Duodenal mucosa (tissue), 2 donors: ENCODE results near the gene NR4A1.

Source experiments
- H3K27ac ChIP-seq: one replicate; pipeline ENCODE4 v1.7.0; 2013; ENCODE audit warnings: low read depth, low read length
- H3K27me3 ChIP-seq, 2 donors: one replicate each; pipeline ENCODE4 v1.7.0; 2013; ENCODE audit warnings: low read length in 2 of 2, control low read depth in 1 of 2; ENCODE audit not compliant: insufficient read depth in 2 of 2, control insufficient read depth in 1 of 2
- H3K36me3 ChIP-seq, 2 donors: one replicate each; pipeline ENCODE4 v1.7.0; 2013; ENCODE audit warnings: low read length in 2 of 2, control low read depth in 1 of 2; ENCODE audit not compliant: insufficient read depth in 2 of 2, control insufficient read depth in 1 of 2
- H3K4me1 ChIP-seq, 2 donors: one replicate each; pipeline ENCODE4 v1.7.0; 2013; ENCODE audit warnings: low read length in 2 of 2, control low read depth in 1 of 2; ENCODE audit not compliant: insufficient read depth in 2 of 2, control insufficient read depth in 1 of 2
- H3K4me3 ChIP-seq, 2 donors: one replicate each; pipeline ENCODE4 v1.7.0; 2013; ENCODE audit warnings: low read length in 2 of 2, low read depth in 1 of 2
- H3K9ac ChIP-seq, 2 donors: one replicate each; pipeline ENCODE4 v1.7.0; 2013; ENCODE audit warnings: low read length in 2 of 2, low read depth in 1 of 2
- H3K9me3 ChIP-seq, 2 donors: one replicate each; pipeline ENCODE4 v1.7.0; 2013; ENCODE audit warnings: low read length in 2 of 2, control low read depth in 1 of 2; ENCODE audit not compliant: control insufficient read depth in 1 of 2

Gene NR4A1

GRCh38 chr12:52041695-52042123, 9.5 kb upstream of the NR4A1 start:
- Histone ChIP-seq H3K9me3 (no peaks in the 10 kb centered on the region), H3K4me3 (no peak overlapping the region), H3K36me3 (no peaks in the 10 kb centered on the region), H3K9ac (no peak overlapping the region), H3K27ac (no peak overlapping the region), H3K4me1 (peaks cover 25 to 33% of the 10 kb centered on the region in 2 donors), H3K27me3 (no peaks in the 10 kb centered on the region)

GRCh38 chr12:52042706-52043385, 8.4 kb upstream of the NR4A1 start:
- Histone ChIP-seq H3K27me3 (no peaks in the 10 kb centered on the region), H3K4me3 (no peak overlapping the region), H3K4me1 (peaks cover 25 to 28% of the 10 kb centered on the region in 2 donors), H3K36me3 (no peaks in the 10 kb centered on the region), H3K9ac (no peak overlapping the region), H3K9me3 (no peaks in the 10 kb centered on the region), H3K27ac (no peak overlapping the region)

GRCh38 chr12:52043386-52044212, 7.6 kb upstream of the NR4A1 start:
- H3K9ac ChIP-seq = peak overlapping the region in 1 of 2 donors; percentile 12

GRCh38 chr12:52044292-52044983, 6.8 kb upstream of the NR4A1 start:
- H3K27ac ChIP-seq = peak overlapping the region; percentile 57
- no peaks in the 10 kb centered on the region for H3K27me3 ChIP-seq
- H3K36me3 ChIP-seq = no peaks in the 10 kb centered on the region
- peaks cover 25 to 28% of the 10 kb centered on the region in 2 donors for H3K4me1 ChIP-seq
- peak overlapping the region in 1 of 2 donors; percentile 12 for H3K9ac ChIP-seq
- H3K9me3 ChIP-seq = no peaks in the 10 kb centered on the region
- no peak overlapping the region for H3K4me3 ChIP-seq

More at GRCh38 chr12:52043386-52044212, 7.6 kb upstream of the NR4A1 start:
- Histone ChIP-seq H3K4me3 (no peak overlapping the region), H3K36me3 (no peaks in the 10 kb centered on the region), H3K27me3 (no peaks in the 10 kb centered on the region), H3K4me1 (peaks cover 25 to 28% of the 10 kb centered on the region in 2 donors), H3K9me3 (no peaks in the 10 kb centered on the region), H3K27ac (peak overlapping the region; percentile 57)

GRCh38 chr12:52045794-52046199, 5.4 kb upstream of the NR4A1 start:
- H3K27ac ChIP-seq = peak overlapping the region; percentile 30
- H3K4me1 ChIP-seq = peaks cover 26 to 33% of the 10 kb centered on the region in 2 donors
- no peaks in the 10 kb centered on the region for H3K36me3 ChIP-seq
- no peaks in the 10 kb centered on the region for H3K9me3 ChIP-seq
- no peaks in the 10 kb centered on the region for H3K27me3 ChIP-seq
- no peak overlapping the region for H3K4me3 ChIP-seq
- peak overlapping the region; percentile 13 to 36 for H3K9ac ChIP-seq

- Histone ChIP-seq H3K9me3 (no peaks in the 10 kb centered on the region), H3K27me3 (no peaks in the 10 kb centered on the region), H3K36me3 (no peaks in the 10 kb centered on the region), H3K9ac (no peak overlapping the region), H3K4me3 (no peak overlapping the region), H3K27ac (no peak overlapping the region), H3K4me1 (peaks cover 26 to 31% of the 10 kb centered on the region in 2 donors)
Measured at GRCh38 chr12:52046859-52047258, 4.4 kb upstream of the NR4A1 start.

- Histone ChIP-seq H3K4me1 (peaks cover 35 to 50% of the 10 kb centered on the region in 2 donors), H3K9ac (no peak overlapping the region), H3K27ac (no peak overlapping the region)
Measured at GRCh38 chr12:52049286-52049685, 2.0 kb upstream of the NR4A1 start.

GRCh38 chr12:52049688-52050087, 1.6 kb upstream of the NR4A1 start:
- no peaks in the 10 kb centered on the region for H3K27me3 ChIP-seq
- H3K36me3 ChIP-seq = peaks cover 3 to 6% of the 10 kb centered on the region in 2 donors
- H3K4me3 ChIP-seq = no peak overlapping the region
- peaks cover 35 to 50% of the 10 kb centered on the region in 2 donors for H3K4me1 ChIP-seq
- H3K27ac ChIP-seq = no peak overlapping the region
- H3K9ac ChIP-seq = peak overlapping the region; percentile 93 to 98
- no peaks in the 10 kb centered on the region for H3K9me3 ChIP-seq

More at GRCh38 chr12:52049286-52049685, 2.0 kb upstream of the NR4A1 start:
- H3K27me3 ChIP-seq = no peaks in the 10 kb centered on the region
- peaks cover under 1 to 2% of the 10 kb centered on the region in 2 donors for H3K36me3 ChIP-seq
- no peaks in the 10 kb centered on the region for H3K9me3 ChIP-seq
- H3K4me3 ChIP-seq = no peak overlapping the region

- Histone ChIP-seq H3K27ac (peak overlapping the region; percentile 94), H3K9me3 (no peaks in the 10 kb centered on the region), H3K36me3 (peaks cover 3 to 12% of the 10 kb centered on the region in 2 donors), H3K27me3 (no peaks in the 10 kb centered on the region), H3K4me3 (peak overlapping the region; percentile 57 to 66), H3K9ac (peak overlapping the region; percentile 93 to 98), H3K4me1 (peaks cover 35 to 48% of the 10 kb centered on the region in 2 donors)
Measured at GRCh38 chr12:52050116-52050757, 1.0 kb upstream of the NR4A1 start.
